GM18508 (cell line): ENCODE results near the gene PCNT.
"Not testable (repeated sequence)": the region's sequence is repeated elsewhere in the genome, so short reads cannot be mapped to it uniquely, and the experiment has no call there.

Source experiments
- ATAC-seq: cut with Tn5 transposase; IDR thresholded peaks from one replicate; pipeline ENCODE4 v1.9.1; 2021; ENCODE audit warnings: moderate number of reproducible peaks; ENCODE audit not compliant: insufficient read depth, unreplicated experiment

Gene PCNT

GRCh38 chr21:46301759-46302158 is 22.2 kb upstream of the PCNT start:
- no peak for ATAC-seq

- no peak for ATAC-seq
Observed at GRCh38 chr21:46304437-46304836, 19.5 kb upstream of the PCNT start.

GRCh38 chr21:46304955-46305354 is 19.0 kb upstream of the PCNT start:
- no peak for ATAC-seq

GRCh38 chr21:46307625-46308024 is 16.3 kb upstream of the PCNT start:
- ATAC-seq = no peak

- no peak for ATAC-seq
Observed at GRCh38 chr21:46308431-46308830, 15.5 kb upstream of the PCNT start.

GRCh38 chr21:46310260-46310659 is 13.7 kb upstream of the PCNT start:
- not testable (repeated sequence) for ATAC-seq

- no peak for ATAC-seq
Observed at GRCh38 chr21:46311568-46311967, 12.4 kb upstream of the PCNT start.

GRCh38 chr21:46312949-46313348 is 11.0 kb upstream of the PCNT start:
- ATAC-seq = no peak

GRCh38 chr21:46314441-46315020 is 9.4 kb upstream of the PCNT start:
- no peak for ATAC-seq

GRCh38 chr21:46316708-46317324 is 7.1 kb upstream of the PCNT start:
- no peak for ATAC-seq

- ATAC-seq = no peak
Observed at GRCh38 chr21:46317710-46318463, 6.1 kb upstream of the PCNT start.

GRCh38 chr21:46318464-46318845 is 5.5 kb upstream of the PCNT start:
- no peak for ATAC-seq

- ATAC-seq = no peak
Observed at GRCh38 chr21:46319186-46319585, 4.8 kb upstream of the PCNT start.

- no peak for ATAC-seq
Observed at GRCh38 chr21:46320331-46320801, 3.6 kb upstream of the PCNT start.

- ATAC-seq = no peak
Observed at GRCh38 chr21:46322351-46323226, 1.4 kb upstream of the PCNT start.

- ATAC-seq = no peak
Observed at GRCh38 chr21:46323227-46323709, 688 bp upstream of the PCNT start.

- no peak for ATAC-seq
Observed at GRCh38 chr21:46324390-46325072, 575 bp downstream of the PCNT start.

GRCh38 chr21:46325073-46325912 is 1.3 kb downstream of the PCNT start:
- no peak for ATAC-seq

- no peak for ATAC-seq
Observed at GRCh38 chr21:46326110-46326703, 2.3 kb downstream of the PCNT start.
